Tibial artery (tissue), 4 donors: ENCODE results near the gene GALNTL6.

ENCODE experiments used
- DNase-seq, 2 donors: peaks; one replicate each; pipeline ENCODE4 v3.0.0-alpha.2; 2019
- H3K27ac ChIP-seq, 2 donors: fragments of 200-600 bp; sonication (generic) in 1 of 2; 1 replicate in 1 of 2; 2 replicates in 1 of 2; pipeline ENCODE4 v1.5.1; 2018 to 2019; ENCODE audit warnings: mild to moderate bottlenecking in 1 of 2
- H3K27me3 ChIP-seq, 2 donors: fragments of 200-600 bp; sonication (generic) in 1 of 2; one replicate each; pipeline versions ENCODE4 v1.5.1 to v1.6.0; 2016 to 2019
- H3K36me3 ChIP-seq, 3 donors: fragments of 200-600 bp; sonication (generic) in 2 of 3; one replicate each; pipeline ENCODE4 v1.5.1; 2016 to 2019; ENCODE audit warnings: mild to moderate bottlenecking in 2 of 3
- H3K4me1 ChIP-seq, 4 donors: fragments of 200-600 bp; sonication (generic) in 2 of 4; 1 replicate in 3 of 4; 2 replicates in 1 of 4; pipeline ENCODE4 v1.5.1; 2016 to 2019
- H3K4me3 ChIP-seq, 2 donors: fragments of 200-600 bp; sonication (generic) in 1 of 2; 1 replicate in 1 of 2; 2 replicates in 1 of 2; pipeline ENCODE4 v1.5.1; 2018 to 2019; ENCODE audit warnings: mild to moderate bottlenecking in 2 of 2
- H3K9me3 ChIP-seq, 3 donors: fragments of 200-600 bp; sonication (generic) in 1 of 3; one replicate each; pipeline ENCODE4 v1.5.1; 2016 to 2019
- intact Hi-C: fragments of 100-400 bp; cut with DNase I; formaldehyde crosslinking; loops from one replicate; pipeline ENCODE4 v1.15.0; 2023; ENCODE audit warnings: low total_unique reads
- TF ChIP-seq, protein P1 (sequence below), 2 experiments: fragments of 200-600 bp in 1 of 2; fragments of 450-650 bp in 1 of 2; IDR thresholded peaks; one replicate each; pipeline ENCODE4 v1.5.1; 2017 to 2019; ENCODE audit warnings: antibody characterized with exemption in 2 of 2, mild to moderate bottlenecking in 1 of 2, moderate library complexity in 1 of 2

Gene GALNTL6

DNA sequence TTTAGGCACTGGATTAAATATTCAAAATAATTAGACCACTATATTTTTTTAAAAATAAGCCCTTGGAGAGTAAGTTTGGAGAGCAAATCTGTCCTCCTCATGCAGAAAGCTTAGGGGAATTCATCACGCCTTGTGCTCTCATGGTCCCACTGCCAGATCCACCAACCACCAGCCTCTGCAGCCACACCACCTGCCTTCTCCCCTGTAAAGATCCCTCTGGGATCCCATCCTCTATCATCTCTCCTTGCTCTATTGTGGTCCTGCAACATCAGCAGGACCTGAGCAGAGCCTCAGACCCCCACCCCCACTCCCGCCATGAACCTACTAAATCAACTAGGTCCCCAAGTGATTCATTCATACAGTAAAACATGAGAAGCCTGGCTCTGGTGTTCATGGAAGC is 872.8 kb downstream of the GALNTL6 start:
- Histone ChIP-seq H3K36me3 (no peaks in the 10 kb centered on the region), H3K9me3 (no peaks in the 10 kb centered on the region), H3K4me1 (no peaks in the 10 kb centered on the region), H3K4me3 (no peak overlapping the region), H3K27me3 (no peaks in the 10 kb centered on the region), H3K27ac (no peak overlapping the region)
- intact Hi-C loops: no loop called here
- no peak for DNase-seq
- TF ChIP-seq, protein P1, sequence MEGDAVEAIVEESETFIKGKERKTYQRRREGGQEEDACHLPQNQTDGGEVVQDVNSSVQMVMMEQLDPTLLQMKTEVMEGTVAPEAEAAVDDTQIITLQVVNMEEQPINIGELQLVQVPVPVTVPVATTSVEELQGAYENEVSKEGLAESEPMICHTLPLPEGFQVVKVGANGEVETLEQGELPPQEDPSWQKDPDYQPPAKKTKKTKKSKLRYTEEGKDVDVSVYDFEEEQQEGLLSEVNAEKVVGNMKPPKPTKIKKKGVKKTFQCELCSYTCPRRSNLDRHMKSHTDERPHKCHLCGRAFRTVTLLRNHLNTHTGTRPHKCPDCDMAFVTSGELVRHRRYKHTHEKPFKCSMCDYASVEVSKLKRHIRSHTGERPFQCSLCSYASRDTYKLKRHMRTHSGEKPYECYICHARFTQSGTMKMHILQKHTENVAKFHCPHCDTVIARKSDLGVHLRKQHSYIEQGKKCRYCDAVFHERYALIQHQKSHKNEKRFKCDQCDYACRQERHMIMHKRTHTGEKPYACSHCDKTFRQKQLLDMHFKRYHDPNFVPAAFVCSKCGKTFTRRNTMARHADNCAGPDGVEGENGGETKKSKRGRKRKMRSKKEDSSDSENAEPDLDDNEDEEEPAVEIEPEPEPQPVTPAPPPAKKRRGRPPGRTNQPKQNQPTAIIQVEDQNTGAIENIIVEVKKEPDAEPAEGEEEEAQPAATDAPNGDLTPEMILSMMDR (IDR thresholded peaks at IDR 0.05): no peak

- no peaks in the 10 kb centered on the region for H3K36me3 ChIP-seq
- intact Hi-C loops: no loop called here
- H3K4me3 ChIP-seq: no peak overlapping the region
- H3K27me3 ChIP-seq: no peaks in the 10 kb centered on the region
- peaks cover 0 to 7% (median 4%) of the 10 kb centered on the region in 3 donors for H3K9me3 ChIP-seq
- no peaks in the 10 kb centered on the region for H3K4me1 ChIP-seq
- no peak for DNase-seq
- H3K27ac ChIP-seq: no peak overlapping the region
- TF ChIP-seq, protein P1 (IDR thresholded peaks at IDR 0.05): no peak
These were observed 875.3 kb downstream of the GALNTL6 start for GRCh38 chr4:172688534-172688933.

- intact Hi-C loops: no loop called here
- TF ChIP-seq, protein P1 (IDR thresholded peaks at IDR 0.05): no peak
These were observed 878.3 kb downstream of the GALNTL6 start for GRCh38 chr4:172691552-172691951.

GRCh38 chr4:172692701-172693100 is 879.5 kb downstream of the GALNTL6 start:
- Histone ChIP-seq H3K27ac (no peak overlapping the region), H3K36me3 (no peaks in the 10 kb centered on the region), H3K4me3 (no peak overlapping the region), H3K4me1 (no peaks in the 10 kb centered on the region), H3K9me3 (peaks cover 0 to 7% (median 4%) of the 10 kb centered on the region in 3 donors), H3K27me3 (no peaks in the 10 kb centered on the region)
- TF ChIP-seq, protein P1 (IDR thresholded peaks at IDR 0.05): no peak
- no peak for DNase-seq
- intact Hi-C loops: no loop called here

More at GRCh38 chr4:172691552-172691951, 878.3 kb downstream of the GALNTL6 start:
- no peak for DNase-seq
- H3K27me3 ChIP-seq: no peaks in the 10 kb centered on the region
- no peak overlapping the region for H3K4me3 ChIP-seq
- H3K27ac ChIP-seq: no peak overlapping the region
- H3K4me1 ChIP-seq: no peaks in the 10 kb centered on the region
- peaks cover 0 to 7% (median 4%) of the 10 kb centered on the region in 3 donors for H3K9me3 ChIP-seq
- H3K36me3 ChIP-seq: no peaks in the 10 kb centered on the region

GRCh38 chr4:172698256-172698655 is 885.1 kb downstream of the GALNTL6 start:
- no peak overlapping the region for H3K27ac ChIP-seq
- intact Hi-C loops: no loop called here
- DNase-seq: no peak
- H3K4me3 ChIP-seq: no peak overlapping the region
- TF ChIP-seq, protein P1 (IDR thresholded peaks at IDR 0.05): no peak
- no peaks in the 10 kb centered on the region for H3K36me3 ChIP-seq
- no peaks in the 10 kb centered on the region for H3K4me1 ChIP-seq
- H3K9me3 ChIP-seq: no peaks in the 10 kb centered on the region
- no peaks in the 10 kb centered on the region for H3K27me3 ChIP-seq

DNA sequence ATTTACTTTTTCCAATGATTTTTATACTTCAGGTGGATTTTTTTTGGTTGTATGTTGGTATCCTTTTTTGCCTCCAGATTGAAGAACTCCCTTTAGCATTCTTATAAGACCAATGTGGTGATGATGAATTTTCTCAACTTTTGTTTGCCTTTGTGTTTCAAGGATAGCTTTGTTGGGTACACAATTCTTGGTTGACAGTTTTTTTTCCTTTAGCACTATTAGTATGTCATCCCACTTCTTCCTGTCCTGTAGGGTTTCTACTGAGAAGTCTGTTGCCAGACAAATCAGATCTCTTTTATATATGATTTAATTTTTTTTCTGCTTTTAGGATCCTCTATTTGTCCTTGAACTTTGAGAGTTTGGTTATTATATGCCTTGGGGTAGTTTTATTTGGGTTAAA is 892.4 kb downstream of the GALNTL6 start:
- Histone ChIP-seq H3K9me3 (peaks cover 0 to 25% (median 5%) of the 10 kb centered on the region in 3 donors), H3K4me1 (no peaks in the 10 kb centered on the region), H3K27ac (no peak overlapping the region), H3K36me3 (no peaks in the 10 kb centered on the region), H3K27me3 (no peaks in the 10 kb centered on the region), H3K4me3 (no peak overlapping the region)
- intact Hi-C loops: no loop called here
- TF ChIP-seq, protein P1 (IDR thresholded peaks at IDR 0.05): no peak
- no peak for DNase-seq
